ENCODE results near the gene SSC4D. TPM values are rescaled to one million over a fixed set of nuclear protein-coding genes. Genes with fewer than 3 reads are reported as not detected.
A peak's percentile ranks its signal among the peaks of the same experiment; 100 is the strongest.

SSC4D gene
- polyA plus RNA-seq, 1 donor, result 1.2 TPM

DNA sequence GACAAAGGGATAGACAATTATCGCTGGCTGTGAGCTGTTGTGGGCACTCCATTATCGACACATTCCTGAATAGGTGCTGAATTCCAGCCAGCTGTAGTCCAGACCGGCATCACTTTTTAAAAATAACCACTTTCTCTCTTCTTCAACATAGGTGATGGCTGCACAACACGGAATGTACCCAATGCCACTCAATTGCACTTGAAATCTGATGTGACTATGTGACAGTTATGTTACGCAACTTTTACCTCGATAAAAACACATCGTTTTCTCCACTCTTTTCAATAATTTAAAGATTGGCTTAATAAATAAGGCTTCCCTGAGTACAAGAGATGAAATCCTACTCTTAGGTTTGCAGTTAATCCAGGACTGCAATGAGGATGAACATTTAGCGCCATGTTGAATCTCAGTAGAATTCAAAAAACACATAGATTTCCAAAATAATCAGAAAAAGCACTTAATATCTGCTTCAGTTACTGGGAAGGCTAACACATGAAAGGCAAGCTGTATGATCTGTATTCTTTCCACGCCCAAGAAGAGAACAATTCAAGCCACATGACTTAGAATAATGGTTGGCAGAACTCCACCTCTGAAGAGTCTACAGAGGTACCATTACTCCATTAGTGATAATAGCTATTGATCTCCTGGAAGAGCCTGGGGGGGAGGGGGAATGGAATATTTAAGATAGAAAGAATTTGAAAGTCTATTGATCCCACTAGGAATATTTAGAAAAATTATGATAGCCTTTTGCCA, 54.3 kb downstream of the SSC4D start:
- peaks cover 11% of the 10 kb centered on the region for H3K4me1 ChIP-seq (ENCODE audit: control insufficient read depth, insufficient read depth, low read length)

GRCh38 chr7:76354516-76354915, 55.0 kb downstream of the SSC4D start:
- Histone ChIP-seq H3K4me1 (ENCODE audit: control insufficient read depth, insufficient read depth, low read length) (peaks cover 8% of the 10 kb centered on the region), H3K36me3 (ENCODE audit: control insufficient read depth, insufficient read depth, low read length) (peaks cover 13% of the 10 kb centered on the region)
- WGBS (ENCODE audit: insufficient coverage, low lambda C conversion rate), result 100% methylated on average over 1 of the region's 4 CpGs

More for the DNA sequence above, 54.3 kb downstream of the SSC4D start:
- H3K4me3 ChIP-seq (ENCODE audit: low read length), result no peak overlapping the region
- H3K27ac ChIP-seq (ENCODE audit: low read length), result no peak overlapping the region
- no peaks in the 10 kb centered on the region for H3K9me3 ChIP-seq (ENCODE audit: control insufficient read depth, low read depth, low read length)
- peaks cover 8% of the 10 kb centered on the region for H3K36me3 ChIP-seq (ENCODE audit: control insufficient read depth, insufficient read depth, low read length)
- DNase-seq, result no peak
- 100% methylated on average over 2 of the region's 9 CpGs for WGBS (ENCODE audit: insufficient coverage, low lambda C conversion rate)
- no peaks in the 10 kb centered on the region for H3K27me3 ChIP-seq (ENCODE audit: control insufficient read depth, insufficient read depth, low read length)

DNA sequence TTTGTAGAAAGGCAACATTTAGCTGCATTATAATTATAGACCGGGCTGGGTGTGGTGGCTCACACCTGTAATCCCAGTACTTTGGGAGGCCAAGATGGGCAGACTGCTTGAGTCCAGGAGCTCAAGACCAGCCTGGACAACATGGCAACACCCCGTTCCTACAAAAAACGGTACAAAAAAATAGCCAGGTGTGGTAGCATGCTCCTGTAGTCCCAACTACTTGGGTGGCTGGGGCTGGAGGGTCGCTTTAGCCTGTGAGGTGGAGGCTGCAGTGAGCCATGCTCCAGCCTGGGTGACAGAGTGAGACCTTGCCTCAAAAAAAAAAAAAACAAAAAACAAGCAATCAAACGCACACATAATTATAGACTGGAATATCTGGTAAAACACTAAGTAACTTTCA, 55.8 kb downstream of the SSC4D start:
- H3K27ac ChIP-seq (ENCODE audit: low read length), result no peak overlapping the region
- H3K4me3 ChIP-seq (ENCODE audit: low read length), result no peak overlapping the region
- no peak for DNase-seq
- H3K27me3 ChIP-seq (ENCODE audit: control insufficient read depth, insufficient read depth, low read length), result no peaks in the 10 kb centered on the region
- peaks cover 6% of the 10 kb centered on the region for H3K4me1 ChIP-seq (ENCODE audit: control insufficient read depth, insufficient read depth, low read length)
- WGBS (ENCODE audit: insufficient coverage, low lambda C conversion rate), result no CpG with 5 or more reads among the region's 5 CpGs
- H3K36me3 ChIP-seq (ENCODE audit: control insufficient read depth, insufficient read depth, low read length), result peaks cover 14% of the 10 kb centered on the region
- H3K9me3 ChIP-seq (ENCODE audit: control insufficient read depth, low read depth, low read length), result no peaks in the 10 kb centered on the region

More at GRCh38 chr7:76354516-76354915, 55.0 kb downstream of the SSC4D start:
- Histone ChIP-seq H3K9me3 (ENCODE audit: control insufficient read depth, low read depth, low read length) (no peaks in the 10 kb centered on the region), H3K27me3 (ENCODE audit: control insufficient read depth, insufficient read depth, low read length) (no peaks in the 10 kb centered on the region), H3K4me3 (ENCODE audit: low read length) (no peak overlapping the region), H3K27ac (ENCODE audit: low read length) (no peak overlapping the region)
- no peak for DNase-seq

DNA sequence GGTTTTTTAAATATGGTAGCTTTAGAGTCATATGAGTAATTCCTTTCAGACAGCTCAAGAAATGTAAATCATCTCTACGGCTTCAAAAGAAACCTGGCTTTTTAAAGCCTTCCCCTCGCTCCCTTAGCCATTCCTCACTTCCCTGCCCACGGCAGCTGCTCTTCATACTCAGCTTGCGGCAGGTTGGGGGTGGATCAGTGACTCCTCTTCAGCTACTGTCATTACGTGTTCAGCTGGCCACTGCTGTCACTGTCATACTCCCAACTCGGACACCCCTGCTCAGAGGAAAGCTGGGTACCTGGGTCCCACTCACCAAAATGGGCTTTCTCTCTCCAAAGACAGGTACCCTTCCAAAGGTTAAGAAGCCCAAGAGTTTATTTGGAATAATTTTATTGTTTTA, 57.3 kb downstream of the SSC4D start:
- no CpG with 5 or more reads among the region's 6 CpGs for WGBS (ENCODE audit: insufficient coverage, low lambda C conversion rate)
- Histone ChIP-seq H3K27me3 (ENCODE audit: control insufficient read depth, insufficient read depth, low read length) (no peaks in the 10 kb centered on the region), H3K27ac (ENCODE audit: low read length) (no peak overlapping the region), H3K4me3 (ENCODE audit: low read length) (no peak overlapping the region), H3K4me1 (ENCODE audit: control insufficient read depth, insufficient read depth, low read length) (peaks cover 6% of the 10 kb centered on the region), H3K36me3 (ENCODE audit: control insufficient read depth, insufficient read depth, low read length) (peaks cover 17% of the 10 kb centered on the region), H3K9me3 (ENCODE audit: control insufficient read depth, low read depth, low read length) (no peaks in the 10 kb centered on the region)
- DNase-seq, result no peak

- peaks cover 7% of the 10 kb centered on the region for H3K4me1 ChIP-seq (ENCODE audit: control insufficient read depth, insufficient read depth, low read length)
- no peaks in the 10 kb centered on the region for H3K27me3 ChIP-seq (ENCODE audit: control insufficient read depth, insufficient read depth, low read length)
- peaks cover 25% of the 10 kb centered on the region for H3K36me3 ChIP-seq (ENCODE audit: control insufficient read depth, insufficient read depth, low read length)
- 100% methylated on average over 1 of the region's 7 CpGs for WGBS (ENCODE audit: insufficient coverage, low lambda C conversion rate)
- no peak overlapping the region for H3K27ac ChIP-seq (ENCODE audit: low read length)
- DNase-seq, result no peak
- H3K4me3 ChIP-seq (ENCODE audit: low read length), result no peak overlapping the region
- H3K9me3 ChIP-seq (ENCODE audit: control insufficient read depth, low read depth, low read length), result no peaks in the 10 kb centered on the region
Observed at GRCh38 chr7:76351372-76351771, 58.1 kb downstream of the SSC4D start.

DNA sequence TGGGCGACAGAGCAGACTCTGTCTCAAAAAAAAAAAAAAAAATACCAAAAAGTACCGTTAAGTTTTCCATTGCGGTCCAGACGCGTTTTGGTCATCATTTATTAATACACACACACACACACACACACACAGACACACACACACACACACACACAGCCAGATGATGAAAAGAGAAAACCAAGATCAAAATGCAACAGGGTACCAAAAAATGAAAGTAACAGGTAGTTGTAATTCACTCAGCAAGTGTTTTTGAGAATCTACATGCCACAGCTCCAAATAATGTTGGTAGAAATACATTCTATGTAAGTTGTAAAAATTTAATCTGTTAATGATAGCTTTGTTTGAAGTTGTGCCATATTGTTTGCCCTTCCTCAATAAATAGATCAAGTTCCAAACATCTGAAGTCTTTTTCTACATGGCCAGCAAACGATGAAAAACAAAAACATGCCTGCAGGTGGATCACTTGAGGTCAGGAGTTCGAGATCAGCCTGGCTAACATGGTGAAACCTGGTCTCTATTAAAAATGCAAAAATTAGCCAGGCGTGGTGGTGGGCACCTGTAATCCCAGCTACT, 60.1 kb downstream of the SSC4D start:
- Histone ChIP-seq H3K4me3 (ENCODE audit: low read length) (no peak overlapping the region), H3K27ac (ENCODE audit: low read length) (no peak overlapping the region), H3K36me3 (ENCODE audit: control insufficient read depth, insufficient read depth, low read length) (peaks cover 34% of the 10 kb centered on the region), H3K9me3 (ENCODE audit: control insufficient read depth, low read depth, low read length) (no peaks in the 10 kb centered on the region), H3K27me3 (ENCODE audit: control insufficient read depth, insufficient read depth, low read length) (no peaks in the 10 kb centered on the region), H3K4me1 (ENCODE audit: control insufficient read depth, insufficient read depth, low read length) (peaks cover 16% of the 10 kb centered on the region)
- no CpG with 5 or more reads among the region's 8 CpGs for WGBS (ENCODE audit: insufficient coverage, low lambda C conversion rate)
- DNase-seq, result no peak

- peaks cover 16% of the 10 kb centered on the region for H3K4me1 ChIP-seq (ENCODE audit: control insufficient read depth, insufficient read depth, low read length)
Observed at GRCh38 chr7:76347710-76348109, 61.8 kb downstream of the SSC4D start.

DNA sequence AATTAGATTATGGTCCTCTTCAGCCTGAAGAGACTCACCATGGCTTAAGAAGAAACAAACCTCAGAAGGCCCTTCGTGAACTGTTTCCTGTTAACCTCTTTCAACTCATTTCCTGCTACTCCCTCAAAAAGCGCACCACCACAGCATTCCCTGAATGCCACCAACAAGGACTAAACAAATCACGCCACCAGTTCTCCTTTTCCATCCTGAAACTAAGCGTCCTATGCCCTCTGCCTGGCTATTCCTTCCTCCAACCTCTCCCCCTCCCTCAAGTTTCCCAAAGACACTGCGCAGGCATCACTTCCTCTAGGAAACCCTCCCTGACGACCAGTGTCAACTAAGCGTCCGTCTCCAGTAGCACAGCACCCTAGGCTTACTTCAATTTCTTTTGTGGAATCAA, 62.7 kb downstream of the SSC4D start:
- Histone ChIP-seq H3K36me3 (ENCODE audit: control insufficient read depth, insufficient read depth, low read length) (peaks cover 44% of the 10 kb centered on the region), H3K27ac (ENCODE audit: low read length) (peak overlapping the region; percentile 71), H3K27me3 (ENCODE audit: control insufficient read depth, insufficient read depth, low read length) (no peaks in the 10 kb centered on the region), H3K4me3 (ENCODE audit: low read length) (no peak overlapping the region), H3K9me3 (ENCODE audit: control insufficient read depth, low read depth, low read length) (no peaks in the 10 kb centered on the region), H3K4me1 (ENCODE audit: control insufficient read depth, insufficient read depth, low read length) (peaks cover 16% of the 10 kb centered on the region)
- DNase-seq, result no peak
- WGBS (ENCODE audit: insufficient coverage, low lambda C conversion rate), result 67% methylated on average over 1 of the region's 8 CpGs

More at GRCh38 chr7:76347710-76348109, 61.8 kb downstream of the SSC4D start:
- H3K4me3 ChIP-seq (ENCODE audit: low read length), result no peak overlapping the region
- WGBS (ENCODE audit: insufficient coverage, low lambda C conversion rate), result 88% methylated on average over 3 of the region's 5 CpGs
- H3K27ac ChIP-seq (ENCODE audit: low read length), result no peak overlapping the region
- no peaks in the 10 kb centered on the region for H3K9me3 ChIP-seq (ENCODE audit: control insufficient read depth, low read depth, low read length)
- H3K27me3 ChIP-seq (ENCODE audit: control insufficient read depth, insufficient read depth, low read length), result no peaks in the 10 kb centered on the region
- H3K36me3 ChIP-seq (ENCODE audit: control insufficient read depth, insufficient read depth, low read length), result peaks cover 44% of the 10 kb centered on the region
- DNase-seq, result no peak

DNA sequence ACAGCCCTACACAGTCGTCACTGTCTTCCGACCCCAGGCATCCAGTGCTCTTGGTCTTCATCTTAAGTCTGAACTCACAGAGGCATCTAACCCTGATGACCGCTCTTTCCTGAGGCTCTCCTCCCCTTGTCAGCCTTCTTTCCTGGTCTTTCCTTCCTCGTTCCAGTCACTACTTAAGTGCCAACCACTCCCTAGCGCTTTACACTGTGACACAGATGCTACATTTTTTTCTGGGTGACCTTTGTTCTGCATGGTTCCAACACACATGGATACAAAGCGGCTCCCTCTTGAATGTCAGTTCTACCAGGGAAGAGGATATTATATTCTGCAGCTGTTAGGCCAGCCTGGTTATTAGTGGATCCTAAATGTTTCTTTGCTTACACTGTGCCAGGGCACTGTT, 63.4 kb downstream of the SSC4D start:
- H3K9me3 ChIP-seq (ENCODE audit: control insufficient read depth, low read depth, low read length), result no peaks in the 10 kb centered on the region
- peak; percentile 91 to 97 for DNase-seq
- H3K36me3 ChIP-seq (ENCODE audit: control insufficient read depth, insufficient read depth, low read length), result peaks cover 44% of the 10 kb centered on the region
- peak overlapping the region; percentile 71 for H3K27ac ChIP-seq (ENCODE audit: low read length)
- peaks cover 16% of the 10 kb centered on the region for H3K4me1 ChIP-seq (ENCODE audit: control insufficient read depth, insufficient read depth, low read length)
- H3K4me3 ChIP-seq (ENCODE audit: low read length), result no peak overlapping the region
- H3K27me3 ChIP-seq (ENCODE audit: control insufficient read depth, insufficient read depth, low read length), result no peaks in the 10 kb centered on the region
- 46% methylated on average over 3 of the region's 6 CpGs for WGBS (ENCODE audit: insufficient coverage, low lambda C conversion rate)

DNA sequence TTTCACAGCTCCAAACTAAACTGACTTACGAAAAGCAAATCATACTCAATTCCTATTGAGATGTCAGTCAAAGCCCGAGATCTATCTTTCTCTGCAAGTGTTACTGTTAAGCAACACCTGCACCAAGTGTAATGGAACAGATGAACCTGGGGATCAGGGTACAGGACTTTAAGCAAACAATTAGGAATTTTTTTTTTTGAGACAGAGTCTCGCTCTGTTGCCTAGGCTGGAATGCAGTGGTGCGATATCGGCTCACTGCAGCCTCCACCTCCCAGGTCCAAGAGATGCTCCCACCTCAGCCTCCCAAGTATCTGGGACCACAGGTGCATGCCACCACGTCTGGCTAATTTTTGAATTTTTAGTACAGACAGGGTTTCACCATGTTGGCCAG, 65.6 kb downstream of the SSC4D start:
- no peak overlapping the region for H3K4me3 ChIP-seq (ENCODE audit: low read length)
- peaks cover 35% of the 10 kb centered on the region for H3K36me3 ChIP-seq (ENCODE audit: control insufficient read depth, insufficient read depth, low read length)
- WGBS (ENCODE audit: insufficient coverage, low lambda C conversion rate), result no CpG with 5 or more reads among the region's 6 CpGs
- no peak overlapping the region for H3K27ac ChIP-seq (ENCODE audit: low read length)
- H3K4me1 ChIP-seq (ENCODE audit: control insufficient read depth, insufficient read depth, low read length), result peaks cover 16% of the 10 kb centered on the region
- H3K27me3 ChIP-seq (ENCODE audit: control insufficient read depth, insufficient read depth, low read length), result no peaks in the 10 kb centered on the region
- no peaks in the 10 kb centered on the region for H3K9me3 ChIP-seq (ENCODE audit: control insufficient read depth, low read depth, low read length)
- DNase-seq, result no peak

Data from large intestine (tissue), 3 donors.